A549 (cell line): ENCODE results near the gene CCDC106. TPM values are rescaled to one million over a fixed set of nuclear protein-coding genes. Genes with fewer than 3 reads are reported as not detected.

Experiments
- ATAC-seq, 2 experiments: fragments of 200-7000 bp in 1 of 2; fragments of >200 bp in 1 of 2; cut with Nextera tagmentation in 1 of 2; cut with Tn5 transposase in 1 of 2; 3 replicates each; pipeline versions ENCODE4 v1.8.0 to v1.9.1; 2018 to 2020; ENCODE audit warnings: mild to moderate bottlenecking in 1 of 2, moderate library complexity in 1 of 2
- CTCF ChIA-PET: fragments of 300-600 bp; sonication (Branson Sonifier 250); formaldehyde crosslinking; extraction: SDS; loops from one replicate; lab custom pipeline; 2021; ENCODE audit warnings: antibody characterized with exemption, inconsistent platforms; lab: Yijun Ruan, JAX
- POLR2A ChIA-PET: fragments of 350-600 bp; formaldehyde crosslinking; extraction: SDS; loops from one replicate; lab custom pipeline; 2021; ENCODE audit warnings: antibody characterized with exemption, inconsistent platforms; lab: Yijun Ruan, JAX
- DNase-seq, 2 experiments: peaks; one replicate each; pipeline versions ENCODE4 v3.0.0 to v3.0.0-alpha.2; 2011 to 2016; ENCODE audit warnings: low read depth in 1 of 2, low spot score in 1 of 2
- FAIRE-seq: peaks from 2 replicates; lab custom pipeline; 2011; peaks lifted over from hg19 to GRCh38; lab: Jason Lieb, UNC
- H3K27ac ChIP-seq, 2 experiments: fragments of >200 bp; sonication (Bioruptor Twin); formaldehyde crosslinking; 3 replicates each; pipeline ENCODE4 v1.5.1; 2016 to 2017
- H3K4me1 ChIP-seq: fragments of >200 bp; sonication (Bioruptor Twin); formaldehyde crosslinking; 3 replicates; pipeline ENCODE4 v1.6.1; 2016
- H3K4me2 ChIP-seq: fragments of >200 bp; sonication (Bioruptor Twin); formaldehyde crosslinking; 3 replicates; pipeline ENCODE4 v1.6.1; 2016
- H3K4me3 ChIP-seq: fragments of >200 bp; sonication (Bioruptor Twin); formaldehyde crosslinking; 3 replicates; pipeline ENCODE4 v1.5.1; 2016
- H3K9me3 ChIP-seq: fragments of >200 bp; sonication (Bioruptor Twin); formaldehyde crosslinking; 3 replicates; pipeline ENCODE4 v1.6.1; 2016
- BHLHE40 ChIP-seq: IDR thresholded peaks from 2 replicates; pipeline ENCODE4 v1.6.1; 2012; ENCODE audit warnings: low read depth, low read length, inconsistent platforms
- CHD4 ChIP-seq: fragments of 200-600 bp; sonication (generic); IDR thresholded peaks from 2 replicates; pipeline ENCODE4 v1.6.1; 2016; ENCODE audit warnings: antibody characterized with exemption, mild to moderate bottlenecking, borderline replicate concordance
- FOXS1 ChIP-seq: fragments of 250-450 bp; sonication (Bioruptor Pico); IDR thresholded peaks from 2 replicates; pipeline ENCODE4 v1.5.0; 2020; ENCODE audit warnings: mild to moderate bottlenecking, moderate library complexity
- GATA3 ChIP-seq: IDR thresholded peaks from 2 replicates; pipeline ENCODE4 v1.6.1; 2012; ENCODE audit warnings: borderline replicate concordance
- HDAC2 ChIP-seq: fragments of 200-600 bp; sonication (generic); IDR thresholded peaks from 2 replicates; pipeline ENCODE4 v1.6.1; 2016
- HOXB5 ChIP-seq: fragments of 250-450 bp; sonication (Bioruptor Pico); IDR thresholded peaks from 2 replicates; pipeline ENCODE4 v1.5.0; 2020; ENCODE audit warnings: mild to moderate bottlenecking, moderate library complexity
- KDM5A ChIP-seq: fragments of 200-600 bp; sonication (generic); IDR thresholded peaks from 2 replicates; pipeline ENCODE4 v1.6.1; 2016; ENCODE audit warnings: antibody characterized with exemption, mild to moderate bottlenecking
- MAFK ChIP-seq: fragments of 450-650 bp; IDR thresholded peaks from 2 replicates; pipeline ENCODE4 v1.6.1; 2014; ENCODE audit not compliant: partially characterized antibody
- MYC ChIP-seq: IDR thresholded peaks from 2 replicates; pipeline ENCODE4 v1.6.1; 2012; ENCODE audit warnings: mild to moderate bottlenecking, inconsistent platforms, low read length, improper control_type of control experiment, borderline replicate concordance
- NR3C1 ChIP-seq: fragments of >200 bp; sonication (Bioruptor Twin); formaldehyde crosslinking; IDR thresholded peaks from 3 replicates; pipeline ENCODE4 v1.6.1; 2017
- RAD21 ChIP-seq, 2 experiments: fragments of >200 bp in 1 of 2; sonication (Bioruptor Twin) in 1 of 2; formaldehyde crosslinking in 1 of 2; IDR thresholded peaks in 1 of 2; conservative IDR thresholded peaks in 1 of 2; 2 replicates in 1 of 2; 3 replicates in 1 of 2; pipeline ENCODE4 v1.6.1; 2012 to 2018; ENCODE audit warnings: inconsistent platforms in 1 of 2
- RARB ChIP-seq: fragments of 250-450 bp; sonication (Bioruptor Pico); IDR thresholded peaks from 2 replicates; pipeline ENCODE4 v1.8.0; 2021; ENCODE audit warnings: mild to moderate bottlenecking, moderate library complexity
- RFX5 ChIP-seq: fragments of 450-650 bp; IDR thresholded peaks from 2 replicates; pipeline ENCODE4 v1.7.1; 2014; ENCODE audit warnings: antibody characterized with exemption, mild to moderate bottlenecking, moderate library complexity
- TFCP2L1 ChIP-seq: fragments of 250-450 bp; sonication (Bioruptor Pico); IDR thresholded peaks from 2 replicates; pipeline ENCODE4 v1.5.0; 2021; ENCODE audit warnings: mild to moderate bottlenecking
- ZSCAN20 ChIP-seq: fragments of 250-450 bp; sonication (Bioruptor Pico); IDR thresholded peaks from 2 replicates; pipeline ENCODE4 v1.8.0; 2022; ENCODE audit warnings: mild to moderate bottlenecking, moderate library complexity
- WGBS: methylation state at CpG from one replicate; pipeline ENCODE4 v1.1.6; 2017; ENCODE audit errors: missing lambda C conversion rate; 5-methylcytosine and 5-hydroxymethylcytosine counted together
- polyA plus RNA-seq, 4 experiments: library from polyadenylated mRNA; depleted of rRNA in 3 of 4; stranded (reverse); fragments of >200 nt; fragmentation: RNase III in 1 of 4; extraction: RNeasy Plus Mini Kit Qiagen cat#74134 plus additional on column Dnase treatment in 1 of 4; gene quantifications; 2 replicates in 3 of 4; 3 replicates in 1 of 4; pipeline ENCODE4 v1.2.3, GENCODE V29; 2011 to 2017
- TF ChIP-seq, protein P1 (sequence below): fragments of 250-450 bp; sonication (Bioruptor Pico); IDR thresholded peaks from 2 replicates; pipeline ENCODE4 v1.5.0; 2021; ENCODE audit warnings: mild to moderate bottlenecking, moderate library complexity, borderline replicate concordance
- TF ChIP-seq, protein P2 (sequence below): fragments of 150-350 bp; IDR thresholded peaks from 2 replicates; pipeline ENCODE4 v1.6.1; 2014; ENCODE audit warnings: low read depth, mild to moderate bottlenecking, low read length
- TF ChIP-seq, protein P3 (sequence below): fragments of 200-600 bp; sonication (generic); IDR thresholded peaks from 2 replicates; pipeline ENCODE4 v1.6.1; 2016; ENCODE audit warnings: antibody characterized with exemption, mild to moderate bottlenecking, moderate library complexity
- TF ChIP-seq, protein P4 (sequence below): IDR thresholded peaks from 2 replicates; pipeline ENCODE4 v1.6.1; 2012
- TF ChIP-seq, protein P5 (sequence below): fragments of >200 bp; sonication (Bioruptor Twin); formaldehyde crosslinking; IDR thresholded peaks from 2 replicates; pipeline ENCODE4 v1.6.1; 2016
- TF ChIP-seq, protein P6 (sequence below): IDR thresholded peaks from 2 replicates; pipeline ENCODE4 v1.6.1; 2012

Gene CCDC106
- polyA plus RNA-seq, 2 of the 4 experiments (the other 2 are of a cell fraction) = 5.2 to 17.6 TPM

DNA sequence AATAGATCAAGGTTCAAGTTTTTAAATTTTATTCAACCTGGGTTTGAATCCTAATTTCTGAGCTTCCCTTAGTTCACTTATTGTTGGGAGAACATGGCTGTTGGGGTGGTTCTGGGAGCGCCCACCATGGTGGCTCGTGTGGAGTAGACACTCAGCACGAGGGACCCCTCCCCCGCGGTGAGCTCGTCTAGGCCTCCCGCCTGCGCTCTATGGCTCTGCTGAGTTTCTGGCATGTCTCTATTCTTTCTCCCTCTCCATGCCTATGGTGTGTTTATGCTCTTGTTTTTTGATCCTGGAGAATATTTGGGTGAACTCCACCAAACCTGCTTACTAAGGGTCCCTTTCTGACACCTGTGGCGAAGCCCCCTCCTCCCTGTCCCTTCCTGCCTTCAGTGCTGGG is 25.5 kb downstream of the CCDC106 start (continued):
- TF ChIP-seq, protein P1, sequence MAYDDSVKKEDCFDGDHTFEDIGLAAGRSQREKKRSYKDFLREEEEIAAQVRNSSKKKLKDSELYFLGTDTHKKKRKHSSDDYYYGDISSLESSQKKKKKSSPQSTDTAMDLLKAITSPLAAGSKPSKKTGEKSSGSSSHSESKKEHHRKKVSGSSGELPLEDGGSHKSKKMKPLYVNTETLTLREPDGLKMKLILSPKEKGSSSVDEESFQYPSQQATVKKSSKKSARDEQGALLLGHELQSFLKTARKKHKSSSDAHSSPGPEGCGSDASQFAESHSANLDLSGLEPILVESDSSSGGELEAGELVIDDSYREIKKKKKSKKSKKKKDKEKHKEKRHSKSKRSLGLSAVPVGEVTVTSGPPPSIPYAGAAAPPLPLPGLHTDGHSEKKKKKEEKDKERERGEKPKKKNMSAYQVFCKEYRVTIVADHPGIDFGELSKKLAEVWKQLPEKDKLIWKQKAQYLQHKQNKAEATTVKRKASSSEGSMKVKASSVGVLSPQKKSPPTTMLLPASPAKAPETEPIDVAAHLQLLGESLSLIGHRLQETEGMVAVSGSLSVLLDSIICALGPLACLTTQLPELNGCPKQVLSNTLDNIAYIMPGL (CRISPR knock-in tag) = no peak
- TF ChIP-seq, all 56 proteins: peak for 0

DNA sequence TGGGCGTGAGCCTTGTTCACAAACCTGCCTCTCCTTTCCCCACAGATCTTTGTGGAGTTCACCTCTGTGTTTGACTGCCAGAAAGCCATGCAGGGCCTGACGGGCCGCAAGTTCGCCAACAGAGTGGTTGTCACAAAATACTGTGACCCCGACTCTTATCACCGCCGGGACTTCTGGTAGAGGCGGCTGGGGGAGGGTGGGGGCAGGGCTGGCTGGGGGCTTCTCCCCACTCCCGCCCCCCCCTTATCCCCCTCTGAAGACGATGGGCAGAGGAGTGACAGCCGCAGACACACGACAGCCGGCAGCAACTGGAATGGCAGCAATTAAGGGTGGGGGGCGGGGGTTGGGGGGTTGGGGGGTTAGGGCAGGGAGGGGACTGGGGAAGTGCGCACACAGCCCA is 25.9 kb downstream of the CCDC106 start:
- POLR2A ChIA-PET = no interaction called here
- peak overlapping the region in 1 of 2 experiments; percentile 96; a peak in 3 of 6 replicates for H3K27ac ChIP-seq
- H3K4me3 ChIP-seq = peak overlapping the region; percentile 93; the same call in 1 of the 3 replicates
- no peak for DNase-seq
- H3K9me3 ChIP-seq = no peaks in the 10 kb centered on the region
- CTCF ChIA-PET = interaction anchor here (1.3 kb wide), 1 partner anchor 42 kb away, joined by 4 read pairs; no protein-coding TSS in a partner anchor
- no peak for FAIRE-seq
- H3K4me2 ChIP-seq = peak overlapping the region; percentile 97
- no peak for ATAC-seq
- peaks cover 65% of the 10 kb centered on the region for H3K4me1 ChIP-seq
- WGBS = 85% methylated on average over 9 of the region's 15 CpGs
- no peak for TF ChIP-seq BHLHE40
- no peak for TF ChIP-seq GATA3
- TF ChIP-seq, protein P2, sequence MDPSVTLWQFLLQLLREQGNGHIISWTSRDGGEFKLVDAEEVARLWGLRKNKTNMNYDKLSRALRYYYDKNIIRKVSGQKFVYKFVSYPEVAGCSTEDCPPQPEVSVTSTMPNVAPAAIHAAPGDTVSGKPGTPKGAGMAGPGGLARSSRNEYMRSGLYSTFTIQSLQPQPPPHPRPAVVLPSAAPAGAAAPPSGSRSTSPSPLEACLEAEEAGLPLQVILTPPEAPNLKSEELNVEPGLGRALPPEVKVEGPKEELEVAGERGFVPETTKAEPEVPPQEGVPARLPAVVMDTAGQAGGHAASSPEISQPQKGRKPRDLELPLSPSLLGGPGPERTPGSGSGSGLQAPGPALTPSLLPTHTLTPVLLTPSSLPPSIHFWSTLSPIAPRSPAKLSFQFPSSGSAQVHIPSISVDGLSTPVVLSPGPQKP = no peak
- TF ChIP-seq, protein P1 (CRISPR knock-in tag) = no peak
- TF ChIP-seq RAD21 (conservative IDR thresholded peaks at IDR 0.05 in 1 of 2, IDR thresholded peaks at IDR 0.05 in 1 of 2) = no peak
- TF ChIP-seq, protein P3, sequence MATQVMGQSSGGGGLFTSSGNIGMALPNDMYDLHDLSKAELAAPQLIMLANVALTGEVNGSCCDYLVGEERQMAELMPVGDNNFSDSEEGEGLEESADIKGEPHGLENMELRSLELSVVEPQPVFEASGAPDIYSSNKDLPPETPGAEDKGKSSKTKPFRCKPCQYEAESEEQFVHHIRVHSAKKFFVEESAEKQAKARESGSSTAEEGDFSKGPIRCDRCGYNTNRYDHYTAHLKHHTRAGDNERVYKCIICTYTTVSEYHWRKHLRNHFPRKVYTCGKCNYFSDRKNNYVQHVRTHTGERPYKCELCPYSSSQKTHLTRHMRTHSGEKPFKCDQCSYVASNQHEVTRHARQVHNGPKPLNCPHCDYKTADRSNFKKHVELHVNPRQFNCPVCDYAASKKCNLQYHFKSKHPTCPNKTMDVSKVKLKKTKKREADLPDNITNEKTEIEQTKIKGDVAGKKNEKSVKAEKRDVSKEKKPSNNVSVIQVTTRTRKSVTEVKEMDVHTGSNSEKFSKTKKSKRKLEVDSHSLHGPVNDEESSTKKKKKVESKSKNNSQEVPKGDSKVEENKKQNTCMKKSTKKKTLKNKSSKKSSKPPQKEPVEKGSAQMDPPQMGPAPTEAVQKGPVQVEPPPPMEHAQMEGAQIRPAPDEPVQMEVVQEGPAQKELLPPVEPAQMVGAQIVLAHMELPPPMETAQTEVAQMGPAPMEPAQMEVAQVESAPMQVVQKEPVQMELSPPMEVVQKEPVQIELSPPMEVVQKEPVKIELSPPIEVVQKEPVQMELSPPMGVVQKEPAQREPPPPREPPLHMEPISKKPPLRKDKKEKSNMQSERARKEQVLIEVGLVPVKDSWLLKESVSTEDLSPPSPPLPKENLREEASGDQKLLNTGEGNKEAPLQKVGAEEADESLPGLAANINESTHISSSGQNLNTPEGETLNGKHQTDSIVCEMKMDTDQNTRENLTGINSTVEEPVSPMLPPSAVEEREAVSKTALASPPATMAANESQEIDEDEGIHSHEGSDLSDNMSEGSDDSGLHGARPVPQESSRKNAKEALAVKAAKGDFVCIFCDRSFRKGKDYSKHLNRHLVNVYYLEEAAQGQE = no peak
- no peak for TF ChIP-seq HOXB5 (CRISPR knock-in tag)
- no peak for TF ChIP-seq ZSCAN20 (CRISPR knock-in tag)
- no peak for TF ChIP-seq FOXS1 (CRISPR knock-in tag)
- TF ChIP-seq, protein P4, sequence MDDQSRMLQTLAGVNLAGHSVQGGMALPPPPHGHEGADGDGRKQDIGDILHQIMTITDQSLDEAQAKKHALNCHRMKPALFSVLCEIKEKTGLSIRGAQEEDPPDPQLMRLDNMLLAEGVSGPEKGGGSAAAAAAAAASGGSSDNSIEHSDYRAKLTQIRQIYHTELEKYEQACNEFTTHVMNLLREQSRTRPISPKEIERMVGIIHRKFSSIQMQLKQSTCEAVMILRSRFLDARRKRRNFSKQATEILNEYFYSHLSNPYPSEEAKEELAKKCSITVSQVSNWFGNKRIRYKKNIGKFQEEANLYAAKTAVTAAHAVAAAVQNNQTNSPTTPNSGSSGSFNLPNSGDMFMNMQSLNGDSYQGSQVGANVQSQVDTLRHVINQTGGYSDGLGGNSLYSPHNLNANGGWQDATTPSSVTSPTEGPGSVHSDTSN = no peak
- no peak for TF ChIP-seq CHD4
- no peak for TF ChIP-seq HDAC2

DNA sequence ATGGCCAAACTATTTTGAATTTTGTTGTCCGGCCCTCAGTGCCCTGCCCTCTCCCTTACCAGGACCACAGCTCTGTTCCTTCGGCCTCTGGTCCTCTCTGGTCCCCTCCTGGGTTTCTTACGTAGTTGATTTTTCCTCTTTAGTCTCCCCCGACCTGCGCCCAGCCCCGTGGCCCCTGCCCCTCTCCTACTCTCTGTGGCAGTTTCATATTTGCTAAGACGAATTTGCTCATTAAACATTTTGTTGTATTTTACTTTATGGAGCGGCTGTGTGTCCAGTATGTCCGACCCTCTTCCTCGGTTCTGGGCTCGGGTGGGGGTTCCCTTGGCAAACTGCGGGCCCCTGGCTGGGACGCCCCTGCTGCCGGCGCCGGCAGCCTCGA is 26.4 kb downstream of the CCDC106 start:
- TF ChIP-seq RARB (CRISPR knock-in tag) = no peak
- TF ChIP-seq MAFK = no peak
- TF ChIP-seq TFCP2L1 (CRISPR knock-in tag) = no peak
- TF ChIP-seq, protein P1 (CRISPR knock-in tag) = no peak
- TF ChIP-seq, protein P5, sequence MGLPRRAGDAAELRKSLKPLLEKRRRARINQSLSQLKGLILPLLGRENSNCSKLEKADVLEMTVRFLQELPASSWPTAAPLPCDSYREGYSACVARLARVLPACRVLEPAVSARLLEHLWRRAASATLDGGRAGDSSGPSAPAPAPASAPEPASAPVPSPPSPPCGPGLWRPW = no peak
- TF ChIP-seq MYC = no peak
- no peak for TF ChIP-seq KDM5A
- no peak for TF ChIP-seq RFX5
- TF ChIP-seq, protein P6, sequence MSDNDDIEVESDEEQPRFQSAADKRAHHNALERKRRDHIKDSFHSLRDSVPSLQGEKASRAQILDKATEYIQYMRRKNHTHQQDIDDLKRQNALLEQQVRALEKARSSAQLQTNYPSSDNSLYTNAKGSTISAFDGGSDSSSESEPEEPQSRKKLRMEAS = no peak
- no peak for TF ChIP-seq NR3C1
- no peak for TF ChIP-seq GATA3
- no peak for DNase-seq
- Histone ChIP-seq H3K4me2 (peak overlapping the region; percentile 97), H3K4me3 (peak overlapping the region; percentile 93), H3K27ac (peak overlapping the region; percentile 94 to 96), H3K9me3 (no peaks in the 10 kb centered on the region), H3K4me1 (peaks cover 60% of the 10 kb centered on the region)
- ChIA-PET POLR2A (interaction anchor here (0.8 kb wide), 1 partner anchor 20 kb away, joined by 3 read pairs; the partner anchor contains the start of gene U2AF2), CTCF (no interaction called here)
- 16% methylated on average over 16 of the region's 17 CpGs for WGBS
- no peak for FAIRE-seq
- ATAC-seq = peak in 1 of 2 experiments; percentile 10; a peak in 3 of 6 replicates
